PC-9 (cell line): Measurements from ENCODE around the gene AZGP1. TPM values are rescaled to one million over a fixed set of nuclear protein-coding genes. Genes with fewer than 3 reads are reported as not detected.
A peak's percentile ranks its signal among the peaks of the same experiment; 100 is the strongest.
"Not testable (repeated sequence)": the region's sequence is repeated elsewhere in the genome, so short reads cannot be mapped to it uniquely, and the experiment has no call there.

Experiments
- BruUV-seq: library from RNA; stranded (reverse); fragments of 400-500 nt; replicated peaks from 2 replicates; lab custom pipeline; 2021; lab: Mats Ljungman, UMichigan
- CTCF ChIA-PET: fragments of 300-600 bp; sonication (Branson Sonifier 250); formaldehyde crosslinking; loops from one replicate; lab custom pipeline; 2022; ENCODE audit warnings: antibody characterized with exemption; lab: Charles Lee
- POLR2A ChIA-PET: fragments of 300-600 bp; sonication (Branson Sonifier 250); formaldehyde crosslinking; loops from one replicate; lab custom pipeline; 2022; ENCODE audit warnings: antibody characterized with exemption; ENCODE audit not compliant: unreplicated experiment; lab: Charles Lee
- DNase-seq, 2 experiments: peaks; one replicate each; pipeline versions ENCODE4 v3.0.0 to v3.0.0-alpha.2; 2015 to 2022; ENCODE audit warnings: mixed read lengths in 1 of 2
- H2AFZ ChIP-seq: fragments of 200-600 bp; sonication (generic); 2 replicates; pipeline ENCODE4 v1.8.1; 2017; ENCODE audit warnings: antibody characterized with exemption
- H3F3A ChIP-seq: fragments of 200-600 bp; sonication (generic); 2 replicates; pipeline ENCODE4 v1.8.1; 2017; ENCODE audit warnings: antibody characterized with exemption, mild to moderate bottlenecking, low read depth; ENCODE audit not compliant: insufficient read depth
- H3K27ac ChIP-seq: fragments of 200-600 bp; sonication (generic); 2 replicates; pipeline ENCODE4 v1.6.1; 2016; ENCODE audit warnings: mixed run types
- H3K27me3 ChIP-seq: fragments of 200-600 bp; sonication (generic); 2 replicates; pipeline ENCODE4 v1.6.1; 2016; ENCODE audit warnings: low read depth, mixed run types; ENCODE audit not compliant: insufficient read depth
- H3K36me3 ChIP-seq: fragments of 200-600 bp; sonication (generic); 2 replicates; pipeline ENCODE4 v1.6.1; 2016; ENCODE audit warnings: low read depth, mixed run types
- H3K4me1 ChIP-seq: fragments of 200-600 bp; sonication (generic); replicated peaks from 2 replicates; pipeline ENCODE4 v1.6.1; 2016; ENCODE audit warnings: mixed run types; ENCODE audit not compliant: insufficient read depth
- H3K4me2 ChIP-seq: fragments of 200-600 bp; sonication (generic); 2 replicates; pipeline ENCODE4 v1.6.1; 2017; ENCODE audit warnings: mixed run types
- H3K4me3 ChIP-seq: fragments of 200-600 bp; sonication (generic); 2 replicates; pipeline ENCODE4 v1.6.1; 2016; ENCODE audit warnings: mixed run types
- H3K79me2 ChIP-seq: fragments of 200-600 bp; sonication (generic); 2 replicates; pipeline ENCODE4 v1.6.1; 2017; ENCODE audit warnings: low read depth, mixed run types
- H3K9me2 ChIP-seq: fragments of 200-600 bp; sonication (generic); 2 replicates; pipeline ENCODE4 v1.8.1; 2017; ENCODE audit warnings: mild to moderate bottlenecking; ENCODE audit not compliant: insufficient read depth
- H3K9me3 ChIP-seq: fragments of 200-600 bp; sonication (generic); 2 replicates; pipeline ENCODE4 v1.8.1; 2016; ENCODE audit warnings: low read depth; ENCODE audit not compliant: insufficient read depth
- H4K20me1 ChIP-seq: fragments of 200-600 bp; sonication (generic); 2 replicates; pipeline ENCODE4 v1.8.1; 2017; ENCODE audit not compliant: insufficient read depth
- EZH2 ChIP-seq: fragments of 200-600 bp; sonication (generic); IDR thresholded peaks from 2 replicates; pipeline ENCODE4 v1.8.0; 2017; ENCODE audit warnings: antibody characterized with exemption, low read depth
- intact Hi-C: fragments of 100-400 bp; cut with micrococcal nuclease; formaldehyde crosslinking; loops from one replicate; pipeline ENCODE4 v1.10.0; 2022; ENCODE audit not compliant: unreplicated experiment
- total RNA-seq: library from RNA; stranded (reverse); gene quantifications from 2 replicates; pipeline ENCODE4 v1.2.3, GENCODE V29; 2021
- TF ChIP-seq, protein P1 (sequence below): fragments of 200-600 bp; sonication (generic); conservative IDR thresholded peaks from 2 replicates; pipeline ENCODE4 v1.6.1; 2017; ENCODE audit warnings: mixed run types, antibody characterized with exemption, mild to moderate bottlenecking, moderate library complexity

The AZGP1 gene
- total RNA-seq, 1 experiment from 2014 or later: not detected

DNA sequence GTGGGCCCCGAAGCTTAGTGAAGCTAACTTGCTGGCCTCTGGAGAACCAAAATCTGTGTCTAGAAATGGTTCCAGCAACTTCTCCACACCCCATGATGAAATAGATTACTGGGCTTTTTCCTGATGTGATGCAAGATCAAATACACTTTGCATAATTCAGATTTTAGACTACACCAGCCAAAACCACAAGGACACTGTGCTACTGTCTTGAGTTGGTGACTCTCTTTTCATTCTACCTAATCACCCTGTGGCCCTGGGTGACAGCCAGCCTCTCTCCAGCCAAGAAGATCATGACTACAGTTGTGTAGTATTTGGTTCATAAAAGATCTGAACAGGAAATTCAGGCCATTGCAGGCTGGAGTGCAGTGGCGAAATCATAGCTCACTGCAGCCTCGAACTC is 22.2 kb downstream of the AZGP1 start:
- H2AFZ ChIP-seq: no peak overlapping the region
- no peaks in the 10 kb centered on the region for H3K9me2 ChIP-seq
- H4K20me1 ChIP-seq: no peaks in the 10 kb centered on the region
- H3K9me3 ChIP-seq: 0 out of 2 replicates have a peak, but pooled peaks cover 6% of the 10 kb centered on the region
- CTCF ChIA-PET: no interaction called here
- H3K4me2 ChIP-seq: no peak overlapping the region
- H3K27me3 ChIP-seq: peaks cover 14% of the 10 kb centered on the region; the same call in 1 of the 2 replicates
- peaks cover 12% of the 10 kb centered on the region for H3K4me1 ChIP-seq
- BruUV-seq: no TSS peak
- H3K27ac ChIP-seq: peak overlapping the region; percentile 31; the same call in 1 of the 2 replicates
- H3F3A ChIP-seq: peaks cover 19% of the 10 kb centered on the region
- peak; percentile 37 to 68 for DNase-seq
- no peak overlapping the region for H3K4me3 ChIP-seq
- POLR2A ChIA-PET: interaction anchor here (0.6 kb wide), 1 partner anchor 630 kb away, joined by 4 read pairs; no protein-coding TSS in a partner anchor
- no peak for TF ChIP-seq EZH2
- TF ChIP-seq, protein P1, sequence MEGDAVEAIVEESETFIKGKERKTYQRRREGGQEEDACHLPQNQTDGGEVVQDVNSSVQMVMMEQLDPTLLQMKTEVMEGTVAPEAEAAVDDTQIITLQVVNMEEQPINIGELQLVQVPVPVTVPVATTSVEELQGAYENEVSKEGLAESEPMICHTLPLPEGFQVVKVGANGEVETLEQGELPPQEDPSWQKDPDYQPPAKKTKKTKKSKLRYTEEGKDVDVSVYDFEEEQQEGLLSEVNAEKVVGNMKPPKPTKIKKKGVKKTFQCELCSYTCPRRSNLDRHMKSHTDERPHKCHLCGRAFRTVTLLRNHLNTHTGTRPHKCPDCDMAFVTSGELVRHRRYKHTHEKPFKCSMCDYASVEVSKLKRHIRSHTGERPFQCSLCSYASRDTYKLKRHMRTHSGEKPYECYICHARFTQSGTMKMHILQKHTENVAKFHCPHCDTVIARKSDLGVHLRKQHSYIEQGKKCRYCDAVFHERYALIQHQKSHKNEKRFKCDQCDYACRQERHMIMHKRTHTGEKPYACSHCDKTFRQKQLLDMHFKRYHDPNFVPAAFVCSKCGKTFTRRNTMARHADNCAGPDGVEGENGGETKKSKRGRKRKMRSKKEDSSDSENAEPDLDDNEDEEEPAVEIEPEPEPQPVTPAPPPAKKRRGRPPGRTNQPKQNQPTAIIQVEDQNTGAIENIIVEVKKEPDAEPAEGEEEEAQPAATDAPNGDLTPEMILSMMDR: no peak
- intact Hi-C loops: no loop called here
- no peaks in the 10 kb centered on the region for H3K36me3 ChIP-seq
- no peaks in the 10 kb centered on the region for H3K79me2 ChIP-seq

DNA sequence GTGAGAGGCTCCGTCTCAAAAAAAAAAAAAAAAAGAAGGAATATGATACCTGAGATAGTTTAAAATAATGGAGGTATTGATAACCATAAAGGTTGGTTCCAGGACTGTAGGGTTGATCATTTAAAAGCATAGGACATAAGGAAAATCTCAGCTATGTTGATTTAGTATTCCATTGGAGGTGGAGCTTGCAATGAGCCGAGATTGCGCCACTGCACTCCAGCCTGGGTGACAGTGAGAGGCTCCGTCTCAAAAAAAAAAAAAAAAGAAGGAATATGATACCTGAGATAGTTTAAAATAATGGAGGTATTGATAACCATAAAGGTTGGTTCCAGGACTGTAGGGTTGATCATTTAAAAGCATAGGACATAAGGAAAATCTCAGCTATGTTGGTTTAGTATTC is 23.2 kb downstream of the AZGP1 start:
- H4K20me1 ChIP-seq, H3K79me2 ChIP-seq, H3K9me2 ChIP-seq, H3K4me3 ChIP-seq, BruUV-seq, POLR2A ChIA-PET, H2AFZ ChIP-seq, H3K27ac ChIP-seq, DNase-seq, intact Hi-C loops, H3K9me3 ChIP-seq, H3K36me3 ChIP-seq, H3K4me2 ChIP-seq, CTCF ChIA-PET: not testable (repeated sequence)
- Histone ChIP-seq H3K27me3 (peaks cover 16% of the 10 kb centered on the region; the same call in 1 of the 2 replicates), H3K4me1 (peaks cover 12% of the 10 kb centered on the region), H3F3A (peaks cover 19% of the 10 kb centered on the region)

DNA sequence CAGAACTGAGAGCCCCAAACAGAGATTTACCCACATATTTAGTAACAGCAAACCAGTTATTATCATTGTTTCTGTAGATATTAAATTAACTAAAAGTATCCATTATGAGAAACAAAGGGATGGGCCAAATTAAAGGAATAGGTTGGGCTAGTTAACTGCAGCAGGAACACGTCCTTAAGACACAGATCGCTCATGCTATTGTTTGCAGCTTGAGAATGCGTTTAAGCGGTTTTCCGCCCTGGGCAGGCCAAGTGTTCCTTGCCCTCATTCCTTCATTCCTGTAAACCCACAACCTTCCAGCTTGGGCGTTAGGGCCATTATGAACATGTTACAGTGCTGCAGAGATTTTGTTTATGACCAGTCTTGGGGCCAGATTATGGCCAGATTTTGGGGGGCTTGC is 25.0 kb downstream of the AZGP1 start:
- H3K27ac ChIP-seq, POLR2A ChIA-PET, H3K79me2 ChIP-seq, H3K4me1 ChIP-seq, BruUV-seq, CTCF ChIA-PET, DNase-seq, H3K9me2 ChIP-seq, H3K36me3 ChIP-seq, intact Hi-C loops, H4K20me1 ChIP-seq, H2AFZ ChIP-seq, H3K4me3 ChIP-seq, H3K4me2 ChIP-seq, H3K9me3 ChIP-seq: not testable (repeated sequence)
- Histone ChIP-seq H3K27me3 (peaks cover 20% of the 10 kb centered on the region; the same call in 1 of the 2 replicates), H3F3A (peaks cover 15% of the 10 kb centered on the region)

DNA sequence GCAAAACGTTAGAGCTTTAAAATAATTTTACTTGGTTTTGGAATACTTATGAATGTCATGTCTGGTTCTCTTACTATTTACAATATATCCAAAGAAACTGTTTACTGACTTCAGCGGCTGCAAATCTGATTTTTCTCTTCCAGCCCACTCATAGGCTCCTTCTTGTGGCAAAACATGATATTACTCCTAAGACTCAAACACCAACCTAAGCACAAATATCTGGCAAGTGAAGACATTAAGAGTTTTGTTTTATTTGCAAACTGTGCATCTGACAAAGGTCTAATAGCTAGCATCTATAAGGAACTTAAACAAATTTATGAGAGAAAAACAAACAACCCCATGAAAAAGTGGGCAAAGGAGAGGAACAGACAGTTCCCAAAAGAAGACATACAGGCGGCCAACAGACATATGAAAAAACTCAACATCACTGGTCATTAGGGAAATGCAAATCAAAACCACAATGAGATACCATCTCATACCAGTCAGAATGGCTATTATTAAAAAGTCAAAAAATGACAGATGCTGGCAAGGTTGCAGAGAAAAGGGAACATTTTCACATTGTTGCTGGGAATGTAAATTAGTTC is 26.1 kb downstream of the AZGP1 start:
- H2AFZ ChIP-seq: no peak overlapping the region
- CTCF ChIA-PET: no interaction called here
- peaks cover 5% of the 10 kb centered on the region; the same call in 1 of the 2 replicates for H3F3A ChIP-seq
- no peaks in the 10 kb centered on the region for H3K9me2 ChIP-seq
- TF ChIP-seq, protein P1: peak; percentile 45; the same call in 1 of the 2 replicates
- no peak for TF ChIP-seq EZH2
- no TSS peak for BruUV-seq
- peaks cover 20% of the 10 kb centered on the region; the same call in 1 of the 2 replicates for H3K27me3 ChIP-seq
- no peaks in the 10 kb centered on the region for H3K79me2 ChIP-seq
- H4K20me1 ChIP-seq: no peaks in the 10 kb centered on the region
- no peaks in the 10 kb centered on the region for H3K4me1 ChIP-seq
- DNase-seq: no peak
- intact Hi-C loops: no loop called here
- POLR2A ChIA-PET: interaction anchor here (0.6 to 0.7 kb wide), 2 partner anchors 189 to 487 kb away, joined by 3 to 8 read pairs; no protein-coding TSS in a partner anchor
- no peak overlapping the region for H3K4me3 ChIP-seq
- H3K4me2 ChIP-seq: no peak overlapping the region
- H3K27ac ChIP-seq: no peak overlapping the region
- 0 out of 2 replicates have a peak, but pooled peaks cover 6% of the 10 kb centered on the region for H3K9me3 ChIP-seq
- H3K36me3 ChIP-seq: no peaks in the 10 kb centered on the region
